HG02884 (cell line): ENCODE data around the gene HERC2.
A peak's percentile ranks its signal among the peaks of the same experiment; 100 is the strongest.
"Not testable (repeated sequence)": the region's sequence is repeated elsewhere in the genome, so short reads cannot be mapped to it uniquely, and the experiment has no call there.

Experiments used
- ATAC-seq: cut with Tn5 transposase; IDR thresholded peaks from one replicate; pipeline ENCODE4 v1.9.1; 2021; ENCODE audit warnings: mild to moderate bottlenecking, moderate library complexity; ENCODE audit not compliant: unreplicated experiment

Gene HERC2

GRCh38 chr15:28322129-28322588, at the start of gene HERC2:
TSS of gene HERC2 (minus strand) at chr15:28322179. CDS start at chr15:28321433, 746 bp downstream.
- ATAC-seq: not testable (repeated sequence)

GRCh38 chr15:28365502-28365901, 43.5 kb upstream of the HERC2 start:
- ATAC-seq: not testable (repeated sequence)

GRCh38 chr15:28357984-28358383, 36.0 kb upstream of the HERC2 start, which contains the start of gene GOLGA6L24:
TSS of gene GOLGA6L24 (minus strand) at chr15:28358084. CDS start at chr15:28358023, 61 bp downstream.
- not testable (repeated sequence) for ATAC-seq

- ATAC-seq: not testable (repeated sequence)
Measured at GRCh38 chr15:28321358-28322078, 461 bp downstream of the HERC2 start.

GRCh38 chr15:28319725-28320124, 2.3 kb downstream of the HERC2 start:
- ATAC-seq: not testable (repeated sequence)

GRCh38 chr15:28318828-28319227, 3.2 kb downstream of the HERC2 start:
- ATAC-seq: not testable (repeated sequence)

GRCh38 chr15:28318122-28318521, 3.9 kb downstream of the HERC2 start:
- not testable (repeated sequence) for ATAC-seq

- not testable (repeated sequence) for ATAC-seq
Measured at GRCh38 chr15:28316958-28317357, 5.0 kb downstream of the HERC2 start.

- not testable (repeated sequence) for ATAC-seq
Measured at GRCh38 chr15:28310454-28310853, 11.5 kb downstream of the HERC2 start.

GRCh38 chr15:28308718-28309117, 13.3 kb downstream of the HERC2 start:
- ATAC-seq: not testable (repeated sequence)

- ATAC-seq: not testable (repeated sequence)
Measured at GRCh38 chr15:28305700-28306099, 16.3 kb downstream of the HERC2 start.

GRCh38 chr15:28297434-28297833, 24.5 kb downstream of the HERC2 start:
- ATAC-seq: not testable (repeated sequence)

- not testable (repeated sequence) for ATAC-seq
Measured at GRCh38 chr15:28296814-28297213, 25.2 kb downstream of the HERC2 start.

GRCh38 chr15:28295009-28295563, 26.9 kb downstream of the HERC2 start:
- not testable (repeated sequence) for ATAC-seq

GRCh38 chr15:28294560-28294959, 27.4 kb downstream of the HERC2 start:
- ATAC-seq: not testable (repeated sequence)

- ATAC-seq: no peak
Measured at GRCh38 chr15:28289694-28290463, 32.1 kb downstream of the HERC2 start.

GRCh38 chr15:28288830-28289693, 32.9 kb downstream of the HERC2 start:
- peak; percentile 67 for ATAC-seq

GRCh38 chr15:28286659-28287058, 35.3 kb downstream of the HERC2 start:
- not testable (repeated sequence) for ATAC-seq

- no peak for ATAC-seq
Measured at GRCh38 chr15:28286031-28286430, 35.9 kb downstream of the HERC2 start.

- ATAC-seq: no peak
Measured at GRCh38 chr15:28281876-28282275, 40.1 kb downstream of the HERC2 start.
